G401.6 (cell line): ENCODE results near the gene DNASE1L2.

Experiments
- FAIRE-seq: peaks from 2 replicates; lab custom pipeline; 2012; peaks lifted over from hg19 to GRCh38; lab: Jason Lieb, UNC

Gene DNASE1L2

GRCh38 chr16:2204416-2205103 is 31.7 kb upstream of the DNASE1L2 start:
- FAIRE-seq: no peak

GRCh38 chr16:2205104-2205966 is 30.9 kb upstream of the DNASE1L2 start, which contains the start of gene MLST8:
MLST8 (plus strand) TSS chr16:2205454; CDS start chr16:2206086, 632 bp downstream.
- no peak for FAIRE-seq

GRCh38 chr16:2205967-2206313 is 30.3 kb upstream of the DNASE1L2 start:
- no peak for FAIRE-seq

GRCh38 chr16:2206420-2206779 is 29.8 kb upstream of the DNASE1L2 start:
- FAIRE-seq: no peak

- no peak for FAIRE-seq
Observed at GRCh38 chr16:2206780-2207433, 29.3 kb upstream of the DNASE1L2 start.

GRCh38 chr16:2207872-2208271 is 28.4 kb upstream of the DNASE1L2 start:
- FAIRE-seq: no peak

- FAIRE-seq: no peak
Observed at GRCh38 chr16:2208308-2208707, 27.9 kb upstream of the DNASE1L2 start.

GRCh38 chr16:2208772-2209171 is 27.5 kb upstream of the DNASE1L2 start:
- no peak for FAIRE-seq

GRCh38 chr16:2209258-2210008 is 26.8 kb upstream of the DNASE1L2 start:
- no peak for FAIRE-seq

GRCh38 chr16:2210009-2210332 is 26.3 kb upstream of the DNASE1L2 start:
- FAIRE-seq: no peak

- FAIRE-seq: no peak
Observed at GRCh38 chr16:2210386-2211365, 25.6 kb upstream of the DNASE1L2 start, which contains the start of gene BRICD5. BRICD5 (minus strand) TSS chr16:2210863; CDS start chr16:2210833, 30 bp downstream.

GRCh38 chr16:2211923-2212347 is 24.3 kb upstream of the DNASE1L2 start:
- no peak for FAIRE-seq

GRCh38 chr16:2212362-2213324 is 23.6 kb upstream of the DNASE1L2 start:
- peak; percentile 72 for FAIRE-seq

GRCh38 chr16:2213817-2214718 is 22.2 kb upstream of the DNASE1L2 start:
- FAIRE-seq: no peak

GRCh38 chr16:2214719-2214968 is 21.6 kb upstream of the DNASE1L2 start, which contains the start of gene PGP:
PGP (minus strand) TSS chr16:2214840; CDS start chr16:2214777, 63 bp downstream.
- FAIRE-seq: no peak

- no peak for FAIRE-seq
Observed at GRCh38 chr16:2216330-2216729, 19.9 kb upstream of the DNASE1L2 start.

GRCh38 chr16:2223221-2223941 is 12.9 kb upstream of the DNASE1L2 start, which contains the start of gene E4F1:
E4F1 (plus strand) TSS chr16:2223591; CDS start chr16:2223614, 23 bp downstream.
- FAIRE-seq: peak; percentile 96

GRCh38 chr16:2223942-2224486 is 12.2 kb upstream of the DNASE1L2 start:
- no peak for FAIRE-seq
